ENCODE measurements around the gene GATA5. TPM values are rescaled to one million over a fixed set of nuclear protein-coding genes. Genes with fewer than 3 reads are reported as not detected.

GATA5 gene
- total and polyA plus RNA-seq, 10 donors, result 0.02 to 0.19 (median 0.13) TPM; not detected in 7

- no peak for DNase-seq
- peak overlapping the region in 1 of 8 donors; percentile 30 for H3K4me3 ChIP-seq
- no peak overlapping the region for H3K27ac ChIP-seq
- peaks cover 5 to 46% (median 25%) of the 10 kb centered on the region in 6 donors for H3K4me1 ChIP-seq
- peaks cover 3 to 100% (median 91%) of the 10 kb centered on the region in 7 donors for H3K27me3 ChIP-seq (replicated peaks in 1 of 7)
- TF ChIP-seq POLR2A (IDR thresholded peaks at IDR 0.05) (no peak), POLR2AphosphoS5 (IDR thresholded peaks at IDR 0.05) (no peak)
- TF ChIP-seq, protein P1, sequence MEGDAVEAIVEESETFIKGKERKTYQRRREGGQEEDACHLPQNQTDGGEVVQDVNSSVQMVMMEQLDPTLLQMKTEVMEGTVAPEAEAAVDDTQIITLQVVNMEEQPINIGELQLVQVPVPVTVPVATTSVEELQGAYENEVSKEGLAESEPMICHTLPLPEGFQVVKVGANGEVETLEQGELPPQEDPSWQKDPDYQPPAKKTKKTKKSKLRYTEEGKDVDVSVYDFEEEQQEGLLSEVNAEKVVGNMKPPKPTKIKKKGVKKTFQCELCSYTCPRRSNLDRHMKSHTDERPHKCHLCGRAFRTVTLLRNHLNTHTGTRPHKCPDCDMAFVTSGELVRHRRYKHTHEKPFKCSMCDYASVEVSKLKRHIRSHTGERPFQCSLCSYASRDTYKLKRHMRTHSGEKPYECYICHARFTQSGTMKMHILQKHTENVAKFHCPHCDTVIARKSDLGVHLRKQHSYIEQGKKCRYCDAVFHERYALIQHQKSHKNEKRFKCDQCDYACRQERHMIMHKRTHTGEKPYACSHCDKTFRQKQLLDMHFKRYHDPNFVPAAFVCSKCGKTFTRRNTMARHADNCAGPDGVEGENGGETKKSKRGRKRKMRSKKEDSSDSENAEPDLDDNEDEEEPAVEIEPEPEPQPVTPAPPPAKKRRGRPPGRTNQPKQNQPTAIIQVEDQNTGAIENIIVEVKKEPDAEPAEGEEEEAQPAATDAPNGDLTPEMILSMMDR (IDR thresholded peaks at IDR 0.05 in 8 of 11, conservative IDR thresholded peaks at IDR 0.05 in 3 of 11), result no peak
- WGBS, 5 donors, result 19 to 27% (median 21%) methylated on average over 7 to 8 of the region's 8 CpGs
- no peaks in the 10 kb centered on the region for H3K36me3 ChIP-seq
- intact Hi-C loops (cut with DNase I; ENCODE audit: low total_unique reads), result no loop called here
- no peaks in the 10 kb centered on the region for H3K9me3 ChIP-seq
Measured at GRCh38 chr20:62482974-62483373, 7.2 kb upstream of the GATA5 start.

GRCh38 chr20:62482146-62482809 lies 6.5 kb upstream of the GATA5 start:
- TF ChIP-seq, protein P1 (IDR thresholded peaks at IDR 0.05 in 8 of 11, conservative IDR thresholded peaks at IDR 0.05 in 3 of 11), result no peak
- no peak for TF ChIP-seq POLR2A (IDR thresholded peaks at IDR 0.05)
- no peak for TF ChIP-seq POLR2AphosphoS5 (IDR thresholded peaks at IDR 0.05)
- H3K27me3 ChIP-seq (replicated peaks in 1 of 7), result peaks cover 3 to 100% (median 91%) of the 10 kb centered on the region in 7 donors
- H3K27ac ChIP-seq, result no peak overlapping the region
- no peaks in the 10 kb centered on the region for H3K9me3 ChIP-seq
- no peaks in the 10 kb centered on the region for H3K36me3 ChIP-seq
- intact Hi-C loops (cut with DNase I; ENCODE audit: low total_unique reads), result no loop called here
- H3K4me3 ChIP-seq, result peak overlapping the region in 1 of 8 donors; percentile 30
- H3K4me1 ChIP-seq, result peaks cover 5 to 39% (median 22%) of the 10 kb centered on the region in 6 donors
- WGBS, 5 donors, result 7 to 11% (median 9%) methylated on average over 23 to 25 of the region's 25 CpGs
- no peak for DNase-seq

DNA sequence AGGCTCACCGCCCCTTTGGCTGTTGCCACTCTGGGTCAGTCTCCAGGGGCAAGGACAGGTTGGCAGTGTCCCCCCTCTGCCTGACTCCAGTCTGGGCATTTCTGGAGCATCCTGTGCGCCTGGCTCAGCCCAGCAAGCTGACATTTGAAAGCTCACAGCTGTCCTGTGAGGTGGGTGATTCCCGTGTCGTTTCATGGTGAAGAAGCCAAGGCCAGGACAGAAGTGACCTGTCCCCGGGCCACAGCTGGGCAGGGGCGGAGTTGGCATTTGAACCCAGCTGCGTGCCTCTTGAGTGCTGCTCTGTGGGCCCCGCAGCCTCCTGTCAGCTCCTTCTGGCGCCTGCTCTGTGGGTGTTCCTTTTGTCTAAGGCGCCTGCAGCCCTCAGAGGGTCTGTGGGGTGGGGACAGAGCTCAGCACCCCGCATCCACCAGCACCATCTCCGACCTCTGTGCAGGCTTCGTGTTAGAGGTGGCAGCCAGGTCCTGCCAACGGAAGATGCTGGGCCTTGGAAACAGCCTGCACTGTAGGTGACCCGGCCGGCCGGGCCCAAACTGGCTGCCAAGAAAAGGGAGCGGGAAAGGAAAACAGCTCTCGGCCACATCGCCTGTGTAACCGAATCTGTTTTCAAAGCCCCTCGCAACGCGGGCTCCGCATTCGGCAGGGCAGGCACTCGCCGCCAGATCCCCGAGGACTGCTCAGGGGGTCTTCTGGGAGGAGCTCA lies 5.8 kb upstream of the GATA5 start:
- no peak for TF ChIP-seq POLR2AphosphoS5 (IDR thresholded peaks at IDR 0.05)
- TF ChIP-seq, protein P1 (IDR thresholded peaks at IDR 0.05 in 8 of 11, conservative IDR thresholded peaks at IDR 0.05 in 3 of 11), result no peak
- no peak for TF ChIP-seq POLR2A (IDR thresholded peaks at IDR 0.05)
- intact Hi-C loops (cut with DNase I; ENCODE audit: low total_unique reads), result no loop called here
- Histone ChIP-seq H3K36me3 (no peaks in the 10 kb centered on the region), H3K4me3 (peak overlapping the region in 1 of 8 donors; percentile 30), H3K27ac (no peak overlapping the region), H3K9me3 (no peaks in the 10 kb centered on the region), H3K27me3 (replicated peaks in 1 of 7) (peaks cover 3 to 100% (median 88%) of the 10 kb centered on the region in 7 donors), H3K4me1 (peaks cover 5 to 35% (median 20%) of the 10 kb centered on the region in 6 donors)
- DNase-seq, result no peak
- WGBS, 5 donors, result 37 to 45% (median 41%) methylated on average over 19 to 29 of the region's 29 CpGs

GRCh38 chr20:62480318-62480717 lies 4.5 kb upstream of the GATA5 start:
- 36 to 61% (median 55%) methylated on average over 7 to 9 of the region's 9 CpGs for WGBS, 5 donors
- peaks cover 3 to 100% (median 88%) of the 10 kb centered on the region in 7 donors for H3K27me3 ChIP-seq (replicated peaks in 1 of 7)
- no peak for DNase-seq

More at GRCh38 chr20:62480318-62480717, 4.5 kb upstream of the GATA5 start:
- H3K4me1 ChIP-seq, result peaks cover 12 to 42% (median 31%) of the 10 kb centered on the region in 6 donors
- H3K27ac ChIP-seq, result no peak overlapping the region
- intact Hi-C loops (cut with DNase I; ENCODE audit: low total_unique reads), result no loop called here
- no peaks in the 10 kb centered on the region for H3K36me3 ChIP-seq
- no peak overlapping the region for H3K4me3 ChIP-seq
- TF ChIP-seq, protein P1 (IDR thresholded peaks at IDR 0.05 in 8 of 11, conservative IDR thresholded peaks at IDR 0.05 in 3 of 11), result no peak
- TF ChIP-seq POLR2A (IDR thresholded peaks at IDR 0.05) (no peak), POLR2AphosphoS5 (IDR thresholded peaks at IDR 0.05) (no peak)
- H3K9me3 ChIP-seq, result no peaks in the 10 kb centered on the region

All from spleen (tissue), 11 donors.